Mucosa of descending colon (tissue), 3 donors: ENCODE measurements around the gene PPP2R1B. TPM values are rescaled to one million over a fixed set of nuclear protein-coding genes. Genes with fewer than 3 reads are reported as not detected.

Experiments used
- ATAC-seq: fragments of 200-7000 bp; cut with Tn5 transposase; one replicate; pipeline ENCODE4 v1.9.1; 2020; ENCODE audit warnings: mild to moderate bottlenecking, moderate library complexity
- DNase-seq, 3 donors: peaks; one replicate each; pipeline ENCODE4 v3.0.0-alpha.2; 2020
- H3K36me3 ChIP-seq: fragments of 200-600 bp; one replicate; pipeline ENCODE4 v1.8.0; 2021; ENCODE audit warnings: low read depth, mild to moderate bottlenecking
- H3K4me1 ChIP-seq: fragments of 200-600 bp; one replicate; pipeline ENCODE4 v1.8.0; 2021; ENCODE audit warnings: low read depth, mild to moderate bottlenecking
- H3K4me3 ChIP-seq: fragments of 200-600 bp; one replicate; pipeline ENCODE4 v1.8.0; 2021; ENCODE audit warnings: mild to moderate bottlenecking
- H3K9me3 ChIP-seq: fragments of 200-600 bp; one replicate; pipeline ENCODE4 v1.8.0; 2021; ENCODE audit warnings: mild to moderate bottlenecking
- intact Hi-C, 2 donors: fragments of 100-400 bp; cut with DNase I in 1 of 2; cut with micrococcal nuclease in 1 of 2; formaldehyde crosslinking; loops; one replicate each; pipeline versions ENCODE4 v1.11.0 to v1.11.1; 2022; cut with DNase I, micrococcal nuclease
- total RNA-seq, 3 donors: library from RNA; stranded (reverse); fragmentation: NEBNext Ultra II Directional in 2 of 3; extraction: Animal tissue kit (Norgen Biotek cat#: 25700) in 2 of 3; gene quantifications; one replicate each; pipeline versions ENCODE4 v1.2.1 to v1.2.4, GENCODE V29; 2021 to 2023
- TF ChIP-seq, protein P1 (sequence below): fragments of 200-600 bp; IDR thresholded peaks from one replicate; pipeline ENCODE4 v1.8.0; 2022; ENCODE audit warnings: antibody characterized with exemption, mild to moderate bottlenecking
- donor health status: DM: no; HTN: no; CAD: no; lungs with moderate emphysema.
- donor health status: DM: no; HTN: no; CAD: no.
- donor health status: DM: no; HTN: yes; CAD: no.

Gene PPP2R1B
- total RNA-seq, 3 donors from 2014 or later, result 28.5 to 48.5 (median 47.0) TPM

DNA sequence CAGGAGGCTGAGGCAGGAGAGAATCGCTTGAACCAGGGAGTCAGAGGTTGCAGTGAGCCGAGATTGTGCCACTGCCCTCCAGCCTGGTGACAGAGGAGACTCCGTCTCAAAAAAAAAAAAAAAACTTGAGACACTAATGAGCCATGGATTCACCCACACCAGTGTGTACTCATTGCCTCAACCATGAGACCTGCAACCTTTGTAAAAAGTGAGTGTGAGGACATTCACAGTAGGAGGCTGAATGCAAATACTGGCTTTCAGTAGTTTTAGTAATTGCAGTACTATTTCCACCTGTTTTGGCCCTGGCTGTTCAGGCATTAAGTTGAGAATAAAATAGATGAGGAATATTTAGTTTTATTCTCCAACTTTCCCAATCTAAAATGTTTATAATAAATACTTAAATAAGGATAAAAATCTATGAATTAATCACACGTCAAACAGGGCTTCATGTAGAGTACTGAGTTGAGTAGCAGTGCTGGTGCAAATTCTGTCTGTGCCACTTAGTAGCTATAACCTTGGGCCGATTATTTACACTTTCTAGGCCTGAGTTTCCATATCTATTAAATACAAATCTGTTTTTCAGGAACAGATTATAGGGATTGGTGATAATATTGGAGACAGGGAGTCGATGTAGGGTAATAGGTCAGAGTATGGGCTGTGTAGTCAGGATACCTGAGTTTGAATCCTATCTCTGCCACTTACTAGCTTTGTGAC, 72.8 kb downstream of the PPP2R1B start:
- no peaks in the 10 kb centered on the region for H3K36me3 ChIP-seq
- ATAC-seq (no peak), DNase-seq (no peak)
- no peak overlapping the region for H3K4me3 ChIP-seq
- no peaks in the 10 kb centered on the region for H3K4me1 ChIP-seq
- intact Hi-C loops, result no loop called here
- TF ChIP-seq, protein P1, sequence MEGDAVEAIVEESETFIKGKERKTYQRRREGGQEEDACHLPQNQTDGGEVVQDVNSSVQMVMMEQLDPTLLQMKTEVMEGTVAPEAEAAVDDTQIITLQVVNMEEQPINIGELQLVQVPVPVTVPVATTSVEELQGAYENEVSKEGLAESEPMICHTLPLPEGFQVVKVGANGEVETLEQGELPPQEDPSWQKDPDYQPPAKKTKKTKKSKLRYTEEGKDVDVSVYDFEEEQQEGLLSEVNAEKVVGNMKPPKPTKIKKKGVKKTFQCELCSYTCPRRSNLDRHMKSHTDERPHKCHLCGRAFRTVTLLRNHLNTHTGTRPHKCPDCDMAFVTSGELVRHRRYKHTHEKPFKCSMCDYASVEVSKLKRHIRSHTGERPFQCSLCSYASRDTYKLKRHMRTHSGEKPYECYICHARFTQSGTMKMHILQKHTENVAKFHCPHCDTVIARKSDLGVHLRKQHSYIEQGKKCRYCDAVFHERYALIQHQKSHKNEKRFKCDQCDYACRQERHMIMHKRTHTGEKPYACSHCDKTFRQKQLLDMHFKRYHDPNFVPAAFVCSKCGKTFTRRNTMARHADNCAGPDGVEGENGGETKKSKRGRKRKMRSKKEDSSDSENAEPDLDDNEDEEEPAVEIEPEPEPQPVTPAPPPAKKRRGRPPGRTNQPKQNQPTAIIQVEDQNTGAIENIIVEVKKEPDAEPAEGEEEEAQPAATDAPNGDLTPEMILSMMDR, result no peak
- H3K9me3 ChIP-seq, result no peaks in the 10 kb centered on the region

DNA sequence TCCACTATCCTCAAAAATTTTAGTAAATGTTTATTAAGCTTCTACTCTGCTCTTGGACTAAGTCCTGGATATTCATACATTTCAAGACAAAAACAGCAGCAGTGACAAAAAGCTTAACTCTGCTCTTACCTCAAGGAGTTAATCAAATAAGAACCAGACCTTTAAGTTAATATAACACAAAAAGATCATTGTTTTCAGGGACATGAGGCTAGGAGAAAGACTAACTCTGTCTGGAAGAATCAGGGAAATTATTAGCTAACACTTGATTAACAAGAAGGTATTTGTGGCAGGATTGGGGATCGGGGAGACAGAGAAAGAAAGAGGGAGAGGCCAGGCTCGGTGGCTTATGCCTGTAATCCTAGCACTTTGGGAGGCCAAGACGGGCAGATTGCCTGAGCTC, 74.4 kb downstream of the PPP2R1B start:
- no peaks in the 10 kb centered on the region for H3K9me3 ChIP-seq
- no peaks in the 10 kb centered on the region for H3K4me1 ChIP-seq
- no peak for DNase-seq
- ATAC-seq, result no peak
- H3K4me3 ChIP-seq, result no peak overlapping the region
- no peaks in the 10 kb centered on the region for H3K36me3 ChIP-seq
- TF ChIP-seq, protein P1, result no peak
- intact Hi-C loops, result no loop called here

DNA sequence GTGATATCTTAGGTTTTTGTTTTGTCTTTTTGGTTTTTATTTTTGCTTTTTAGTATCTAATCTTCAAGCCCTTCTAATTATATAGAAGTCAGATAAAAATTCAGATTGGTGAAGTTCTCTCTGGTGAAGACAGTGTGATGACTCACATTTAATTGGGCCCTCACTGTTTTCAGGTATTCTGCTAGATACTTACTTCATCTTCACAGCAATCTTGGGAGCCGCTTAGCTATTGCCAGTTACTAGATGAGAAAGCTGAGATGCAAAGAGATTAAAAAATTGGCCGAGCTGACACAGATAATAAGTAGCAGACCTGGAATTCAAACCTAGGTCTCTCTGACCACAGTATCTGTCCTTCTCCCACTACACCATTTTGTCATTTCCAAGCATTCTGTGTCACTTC, 75.0 kb downstream of the PPP2R1B start:
- TF ChIP-seq, protein P1, result no peak
- H3K4me1 ChIP-seq, result no peaks in the 10 kb centered on the region
- no peak overlapping the region for H3K4me3 ChIP-seq
- no peaks in the 10 kb centered on the region for H3K36me3 ChIP-seq
- DNase-seq, result no peak
- intact Hi-C loops, result no loop called here
- H3K9me3 ChIP-seq, result no peaks in the 10 kb centered on the region
- ATAC-seq, result no peak

DNA sequence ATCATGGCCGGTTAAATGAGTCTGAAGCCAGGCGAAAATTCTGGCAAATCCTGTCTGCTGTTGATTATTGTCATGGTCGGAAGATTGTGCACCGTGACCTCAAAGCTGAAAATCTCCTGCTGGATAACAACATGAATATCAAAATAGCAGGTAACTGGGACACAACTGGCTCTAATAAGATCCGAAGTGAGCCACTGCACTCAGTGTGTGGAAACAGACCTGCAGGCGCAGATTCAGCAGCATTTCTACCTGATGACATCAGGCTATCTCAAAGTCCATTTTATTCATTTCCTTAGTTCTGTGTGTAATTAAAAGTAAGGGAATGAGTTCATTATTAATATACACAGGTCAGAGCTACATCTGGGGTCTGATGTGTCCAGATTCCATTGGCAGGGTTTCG, 78.2 kb downstream of the PPP2R1B start:
- no peak overlapping the region for H3K4me3 ChIP-seq
- H3K36me3 ChIP-seq, result no peaks in the 10 kb centered on the region
- TF ChIP-seq, protein P1, result no peak
- intact Hi-C loops, result no loop called here
- DNase-seq, result no peak
- ATAC-seq, result no peak
- no peaks in the 10 kb centered on the region for H3K9me3 ChIP-seq
- no peaks in the 10 kb centered on the region for H3K4me1 ChIP-seq

DNA sequence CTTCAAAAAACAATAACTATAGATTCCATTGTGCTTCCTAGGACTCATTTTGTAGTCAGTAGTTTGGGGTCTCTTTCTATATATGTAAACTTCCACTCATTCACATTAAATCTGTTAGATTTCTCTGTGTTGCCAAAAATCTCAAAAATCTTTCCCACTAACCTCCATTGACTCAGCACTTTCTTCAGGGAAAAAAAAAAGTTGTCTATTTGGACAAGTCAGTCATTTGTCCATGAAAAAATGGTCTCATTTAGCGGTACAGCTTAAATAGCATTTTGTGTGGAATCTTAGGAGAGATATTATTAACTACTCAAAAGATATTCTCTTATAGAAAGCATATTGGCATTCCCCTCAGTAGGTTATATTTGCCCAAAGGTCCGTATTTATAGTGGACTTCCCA, 81.9 kb downstream of the PPP2R1B start:
- DNase-seq (no peak), ATAC-seq (no peak)
- Histone ChIP-seq H3K36me3 (no peaks in the 10 kb centered on the region), H3K9me3 (no peaks in the 10 kb centered on the region), H3K4me1 (no peaks in the 10 kb centered on the region), H3K4me3 (no peak overlapping the region)
- TF ChIP-seq, protein P1, result no peak
- intact Hi-C loops, result no loop called here

DNA sequence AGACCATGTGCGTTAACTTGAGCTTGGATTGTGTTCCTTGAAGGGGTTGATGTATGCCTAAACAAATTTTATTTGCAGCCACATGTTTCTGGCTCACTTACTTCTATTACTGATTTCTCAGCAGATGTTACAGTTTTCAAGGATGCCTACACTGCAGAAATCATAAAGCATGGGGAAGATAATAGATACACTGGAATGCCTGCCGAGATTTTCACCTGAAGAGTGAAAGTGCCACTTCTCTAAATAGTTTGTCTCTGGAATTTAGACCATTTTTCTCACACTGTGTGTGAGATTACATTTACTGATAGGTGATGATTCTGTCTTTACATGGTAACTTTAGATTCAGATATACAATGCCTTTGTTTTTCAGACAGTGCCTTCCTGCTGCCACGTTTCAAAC, 82.4 kb downstream of the PPP2R1B start:
- no peaks in the 10 kb centered on the region for H3K36me3 ChIP-seq
- no peaks in the 10 kb centered on the region for H3K4me1 ChIP-seq
- ATAC-seq, result no peak
- no peaks in the 10 kb centered on the region for H3K9me3 ChIP-seq
- DNase-seq, result no peak
- TF ChIP-seq, protein P1, result no peak
- intact Hi-C loops, result no loop called here
- H3K4me3 ChIP-seq, result no peak overlapping the region
